Testis (tissue), 3 donors: Measurements from ENCODE around the gene CIBAR2. TPM values are rescaled to one million over a fixed set of nuclear protein-coding genes. Genes with fewer than 3 reads are reported as not detected.

ENCODE experiments used
- DNase-seq: peaks from one replicate; pipeline ENCODE4 v3.0.0-alpha.2; 2019
- H3K27ac ChIP-seq, 2 donors: fragments of 200-600 bp; sonication (generic); one replicate each; pipeline ENCODE4 v1.5.1; 2019
- H3K27me3 ChIP-seq: fragments of 200-600 bp; sonication (generic); one replicate; pipeline ENCODE4 v1.5.1; 2019
- H3K36me3 ChIP-seq: fragments of 200-600 bp; sonication (generic); one replicate; pipeline ENCODE4 v1.5.1; 2017; ENCODE audit warnings: low read depth; ENCODE audit errors: missing control alignments
- H3K4me1 ChIP-seq: fragments of 200-600 bp; sonication (generic); one replicate; pipeline ENCODE4 v1.5.1; 2019
- H3K4me3 ChIP-seq, 2 donors: fragments of 200-600 bp; sonication (generic); one replicate each; pipeline ENCODE4 v1.5.1; 2017 to 2019
- H3K9me3 ChIP-seq: fragments of 200-600 bp; sonication (generic); one replicate; pipeline ENCODE4 v1.5.1; 2017
- POLR2A ChIP-seq: fragments of 450-650 bp; IDR thresholded peaks from one replicate; pipeline ENCODE4 v1.6.1; 2017; ENCODE audit warnings: antibody characterized with exemption, mild to moderate bottlenecking, moderate library complexity
- WGBS, 2 donors: methylation state at CpG; one replicate each; pipeline ENCODE4 v1.1.5; 2018; 5-methylcytosine and 5-hydroxymethylcytosine counted together
- intact Hi-C: fragments of 100-400 bp; cut with DNase I; formaldehyde crosslinking; loops from one replicate; pipeline ENCODE4 v1.15.1; 2023; ENCODE audit warnings: low total_unique reads
- polyA plus RNA-seq: library from polyadenylated mRNA; stranded (reverse); fragments of 350-450 nt; fragmentation: Illumina TruSeq; extraction: RNeasy Lipid Tissue Mini Kit (QIAGEN cat#74804); gene quantifications from one replicate; pipeline ENCODE4 v1.2.3, GENCODE V29; 2014; ENCODE audit warnings: low read depth, low replicate concordance; ENCODE audit not compliant: insufficient read depth
- total RNA-seq, 2 donors: library from RNA; depleted of rRNA; stranded (reverse); fragments of >200 nt; gene quantifications; one replicate each; pipeline ENCODE4 v1.2.3, GENCODE V29; 2016
- TF ChIP-seq, protein P1 (sequence below), 3 experiments: fragments of 450-650 bp in 2 of 3; fragments of 200-600 bp in 1 of 3; sonication (generic) in 1 of 3; IDR thresholded peaks; one replicate each; pipeline ENCODE4 v1.5.1; 2016 to 2019; ENCODE audit warnings: antibody characterized with exemption in 3 of 3, mild to moderate bottlenecking in 2 of 3, moderate library complexity in 1 of 3

CIBAR2 gene
- total and polyA plus RNA-seq, 3 donors from 2014 or later = 0.24 to 1.6 TPM; not detected in 1

DNA sequence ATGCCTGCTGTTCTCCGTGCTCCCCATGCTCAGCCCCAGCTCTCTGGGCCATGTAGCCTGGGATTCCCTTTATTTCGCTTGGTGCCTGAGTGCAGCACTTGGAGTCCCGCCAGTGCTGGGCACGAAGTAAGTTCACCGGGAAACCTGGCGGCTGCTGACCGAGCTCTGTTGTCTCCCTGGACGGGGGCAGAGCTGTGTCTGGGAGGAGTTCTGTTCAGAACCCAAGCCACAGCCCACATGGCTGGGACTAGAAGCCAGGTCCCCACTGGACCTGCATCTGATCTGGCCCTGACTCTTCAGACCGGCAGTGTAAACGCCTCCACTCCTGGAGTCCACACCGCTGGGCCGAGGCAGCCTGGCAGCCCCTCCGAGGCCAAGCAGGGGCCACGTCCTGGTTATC lies 37.5 kb upstream of the CIBAR2 start:
- Histone ChIP-seq H3K36me3 (no peaks in the 10 kb centered on the region), H3K27me3 (no peaks in the 10 kb centered on the region), H3K4me1 (peaks cover 33% of the 10 kb centered on the region), H3K4me3 (no peak overlapping the region), H3K27ac (no peak overlapping the region), H3K9me3 (no peaks in the 10 kb centered on the region)
- intact Hi-C loops = no loop called here
- DNase-seq = peak; percentile 75
- WGBS, 2 donors = 43 to 48% methylated on average over 8 to 14 of the region's 14 CpGs
- TF ChIP-seq, protein P1, sequence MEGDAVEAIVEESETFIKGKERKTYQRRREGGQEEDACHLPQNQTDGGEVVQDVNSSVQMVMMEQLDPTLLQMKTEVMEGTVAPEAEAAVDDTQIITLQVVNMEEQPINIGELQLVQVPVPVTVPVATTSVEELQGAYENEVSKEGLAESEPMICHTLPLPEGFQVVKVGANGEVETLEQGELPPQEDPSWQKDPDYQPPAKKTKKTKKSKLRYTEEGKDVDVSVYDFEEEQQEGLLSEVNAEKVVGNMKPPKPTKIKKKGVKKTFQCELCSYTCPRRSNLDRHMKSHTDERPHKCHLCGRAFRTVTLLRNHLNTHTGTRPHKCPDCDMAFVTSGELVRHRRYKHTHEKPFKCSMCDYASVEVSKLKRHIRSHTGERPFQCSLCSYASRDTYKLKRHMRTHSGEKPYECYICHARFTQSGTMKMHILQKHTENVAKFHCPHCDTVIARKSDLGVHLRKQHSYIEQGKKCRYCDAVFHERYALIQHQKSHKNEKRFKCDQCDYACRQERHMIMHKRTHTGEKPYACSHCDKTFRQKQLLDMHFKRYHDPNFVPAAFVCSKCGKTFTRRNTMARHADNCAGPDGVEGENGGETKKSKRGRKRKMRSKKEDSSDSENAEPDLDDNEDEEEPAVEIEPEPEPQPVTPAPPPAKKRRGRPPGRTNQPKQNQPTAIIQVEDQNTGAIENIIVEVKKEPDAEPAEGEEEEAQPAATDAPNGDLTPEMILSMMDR (IDR thresholded peaks at IDR 0.05) = no peak
- TF ChIP-seq POLR2A = no peak

DNA sequence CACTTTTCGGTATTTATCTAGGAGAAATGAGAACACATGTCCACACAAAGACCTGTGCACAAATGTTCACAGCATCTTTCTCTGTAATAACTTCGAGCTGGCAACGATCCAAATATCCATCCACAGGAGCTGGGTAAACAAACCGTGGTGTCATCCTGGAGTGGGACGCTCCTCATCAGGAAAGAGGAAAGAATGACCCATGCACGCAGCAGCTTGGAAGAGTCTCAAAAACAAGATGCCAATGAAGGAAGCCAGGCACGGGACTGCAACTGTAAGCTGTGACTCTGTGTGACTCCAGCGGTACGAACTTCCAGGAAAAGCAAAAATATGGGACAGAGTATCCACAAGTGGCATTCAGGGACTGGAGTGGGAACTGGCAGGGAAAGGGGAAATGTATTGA lies 36.7 kb upstream of the CIBAR2 start:
- WGBS, 2 donors = 45 to 48% methylated on average over 9 of the region's 9 CpGs
- intact Hi-C loops = no loop called here
- Histone ChIP-seq H3K4me1 (peaks cover 33% of the 10 kb centered on the region), H3K9me3 (no peaks in the 10 kb centered on the region), H3K27ac (no peak overlapping the region), H3K4me3 (no peak overlapping the region), H3K27me3 (no peaks in the 10 kb centered on the region), H3K36me3 (no peaks in the 10 kb centered on the region)
- no peak for DNase-seq
- TF ChIP-seq, protein P1 (IDR thresholded peaks at IDR 0.05) = no peak
- TF ChIP-seq POLR2A = no peak

DNA sequence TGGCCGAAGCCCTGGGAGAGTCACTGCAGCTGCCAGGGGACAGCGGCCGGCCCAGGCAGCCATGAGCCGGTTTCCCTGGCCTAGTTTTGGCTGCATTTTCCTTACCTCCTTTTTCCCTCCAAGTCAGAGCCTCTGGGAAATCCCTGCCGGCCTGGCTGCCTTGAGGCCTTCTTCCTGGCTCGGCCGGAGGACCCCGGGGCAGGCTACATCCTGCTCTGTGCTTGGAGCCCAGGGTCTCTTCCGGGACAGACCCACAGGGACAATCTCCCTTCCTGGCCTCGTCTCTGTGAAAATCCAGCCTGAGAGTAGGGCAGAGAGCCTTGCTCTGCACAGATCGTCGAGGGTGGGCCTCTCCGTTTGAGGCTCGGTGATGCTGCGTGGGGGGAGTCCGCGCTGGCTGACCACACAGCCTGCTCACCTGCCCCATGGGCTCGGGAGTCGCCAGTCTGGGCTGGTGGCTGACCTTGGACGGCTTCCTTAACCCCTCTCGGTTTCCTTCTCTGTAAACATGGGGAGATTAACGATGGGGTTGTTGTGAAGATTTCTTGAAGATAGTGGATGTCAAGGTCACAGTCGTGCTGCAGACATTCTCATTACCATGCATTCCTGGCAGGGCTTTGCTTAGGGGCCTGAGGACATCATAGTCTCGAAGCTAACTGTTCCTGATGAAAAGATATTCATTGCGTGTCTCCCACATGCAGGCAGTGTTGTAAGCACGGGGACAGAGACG lies 34.8 kb upstream of the CIBAR2 start:
- TF ChIP-seq, protein P1 (IDR thresholded peaks at IDR 0.05) = no peak
- TF ChIP-seq POLR2A = no peak
- Histone ChIP-seq H3K36me3 (no peaks in the 10 kb centered on the region), H3K27me3 (no peaks in the 10 kb centered on the region), H3K27ac (peak overlapping the region; percentile 9 to 21), H3K4me1 (peaks cover 33% of the 10 kb centered on the region), H3K4me3 (no peak overlapping the region), H3K9me3 (no peaks in the 10 kb centered on the region)
- intact Hi-C loops = no loop called here
- peak; percentile 43 for DNase-seq
- 35 to 51% methylated on average over 13 to 27 of the region's 27 CpGs for WGBS, 2 donors

DNA sequence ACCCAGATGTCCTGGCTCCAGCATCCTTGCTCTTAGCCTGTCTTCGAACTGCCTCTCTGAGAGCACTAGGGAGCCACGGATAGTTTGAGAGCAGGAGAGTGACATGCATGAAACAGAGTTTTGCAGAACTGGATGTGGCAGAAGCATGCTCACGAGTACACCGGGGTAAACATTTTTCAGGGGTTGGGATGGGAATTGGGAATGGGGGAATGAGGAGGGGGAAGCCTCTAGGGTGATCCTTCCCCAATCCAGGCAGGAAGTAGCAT lies 34.2 kb upstream of the CIBAR2 start:
- H3K4me1 ChIP-seq = peaks cover 26% of the 10 kb centered on the region
- intact Hi-C loops = no loop called here
- TF ChIP-seq, protein P1 (IDR thresholded peaks at IDR 0.05) = no peak
- TF ChIP-seq POLR2A = no peak
- no peak overlapping the region for H3K4me3 ChIP-seq
- peak overlapping the region; percentile 9 to 21 for H3K27ac ChIP-seq
- H3K9me3 ChIP-seq = no peaks in the 10 kb centered on the region
- DNase-seq = no peak
- 67 to 79% methylated on average over 4 of the region's 4 CpGs for WGBS, 2 donors
- H3K27me3 ChIP-seq = no peaks in the 10 kb centered on the region
- no peaks in the 10 kb centered on the region for H3K36me3 ChIP-seq
